ENCODE data around the gene MSRB3.
A peak's percentile ranks its signal among the peaks of the same experiment; 100 is the strongest.
"Not testable (repeated sequence)": the region's sequence is repeated elsewhere in the genome, so short reads cannot be mapped to it uniquely, and the experiment has no call there.

The MSRB3 gene

DNA sequence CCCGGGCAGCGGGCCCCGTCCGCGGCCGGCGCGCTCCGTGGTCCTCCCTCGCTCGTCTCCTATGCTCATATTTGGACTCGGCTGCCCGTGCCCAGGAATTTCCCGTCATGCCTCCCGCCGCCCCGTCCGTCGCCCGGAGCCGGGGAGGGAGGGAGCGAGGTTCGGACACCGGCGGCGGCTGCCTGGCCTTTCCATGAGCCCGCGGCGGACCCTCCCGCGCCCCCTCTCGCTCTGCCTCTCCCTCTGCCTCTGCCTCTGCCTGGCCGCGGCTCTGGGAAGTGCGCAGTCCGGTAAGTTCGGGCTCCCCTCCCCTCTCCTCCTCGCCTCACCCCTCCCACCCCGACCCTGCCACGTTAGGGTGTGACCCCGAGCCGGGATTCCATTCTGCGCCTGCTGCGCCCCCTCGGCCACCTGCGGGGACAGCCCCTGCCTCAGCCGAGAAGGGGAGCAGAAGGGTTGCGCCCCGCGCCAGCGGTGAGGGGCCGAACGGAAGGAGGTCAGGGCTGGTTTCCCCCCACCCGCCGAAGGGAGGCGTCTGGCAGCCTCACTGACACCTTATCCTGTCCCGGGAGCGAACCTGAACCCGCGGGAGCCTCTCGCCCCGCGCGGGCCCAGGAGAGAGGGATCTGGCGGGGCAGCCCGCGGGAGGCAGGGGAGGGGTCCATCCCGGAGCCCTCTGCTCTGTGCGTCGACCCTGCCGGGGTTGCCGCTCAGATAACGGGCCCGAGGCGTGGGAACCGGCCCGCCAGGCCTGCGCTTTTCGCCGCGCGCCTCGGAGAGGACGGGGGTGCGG, at the start of gene MSRB3:
Gene MSRB3, plus strand, starts transcription at position 108 of the 793 bp plus-strand sequence. CDS start 29,897 bp downstream, outside the sequence.
- DNase-seq = peak; percentile 82

- DNase-seq = peak; percentile 75
Observed at GRCh38 chr12:65229441-65229840, 49.0 kb upstream of the MSRB3 start.

DNA sequence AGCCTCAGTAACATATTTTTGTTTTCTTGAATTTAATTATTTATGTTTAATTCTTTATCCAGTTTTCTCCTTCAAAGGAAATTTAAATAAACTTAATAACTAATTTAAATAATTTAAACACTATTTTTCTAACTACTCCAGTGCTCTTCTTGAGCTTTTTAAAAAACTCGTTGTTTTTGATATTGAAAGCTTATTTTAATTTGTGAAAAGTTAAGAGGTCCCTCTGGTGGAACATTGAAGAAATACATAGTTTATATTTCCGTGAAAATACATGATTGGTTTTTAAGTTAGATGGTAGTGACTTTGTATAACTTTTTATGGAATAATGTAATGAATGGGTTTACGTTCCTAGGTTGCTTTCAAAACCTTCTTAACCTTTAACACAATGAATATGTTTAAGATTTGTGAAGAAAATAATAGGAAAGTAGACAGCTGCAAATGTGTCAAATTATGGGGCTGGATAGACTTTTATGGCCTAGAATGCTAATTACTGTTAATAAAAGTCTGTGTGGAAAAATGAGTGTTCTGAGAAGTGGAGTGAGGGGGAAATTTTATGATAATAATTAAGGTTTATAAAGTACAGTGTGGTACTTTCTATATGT, 45.9 kb upstream of the MSRB3 start:
- peak; percentile 36 for DNase-seq

- DNase-seq = no peak
Observed at GRCh38 chr12:65237153-65237552, 41.3 kb upstream of the MSRB3 start.

GRCh38 chr12:65238609-65239008, 39.9 kb upstream of the MSRB3 start:
- no peak for DNase-seq

- DNase-seq = no peak
Observed at GRCh38 chr12:65248656-65249633, 29.5 kb upstream of the MSRB3 start.

GRCh38 chr12:65252515-65252914, 26.0 kb upstream of the MSRB3 start:
- DNase-seq = no peak

- no peak for DNase-seq
Observed at GRCh38 chr12:65257986-65258385, 20.5 kb upstream of the MSRB3 start.

DNA sequence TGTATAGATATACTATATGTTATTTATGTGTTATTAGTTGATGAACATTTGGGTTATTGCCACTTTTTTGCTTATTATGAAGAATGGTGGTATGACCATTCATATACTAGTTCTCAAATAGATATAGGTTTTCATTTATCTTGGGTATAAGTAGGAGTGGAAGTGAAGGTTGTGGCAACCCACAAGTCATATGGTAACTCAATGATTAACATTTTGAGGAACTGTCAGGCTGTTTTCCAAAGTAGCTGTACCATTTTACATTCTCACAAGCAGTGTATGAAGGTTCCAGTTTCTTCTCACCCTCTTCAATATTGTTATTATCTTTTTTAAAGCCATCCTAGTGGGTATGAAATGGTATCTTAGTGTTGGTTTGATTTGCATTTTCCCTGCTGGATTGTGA, 19.0 kb upstream of the MSRB3 start:
- DNase-seq = no peak

DNA sequence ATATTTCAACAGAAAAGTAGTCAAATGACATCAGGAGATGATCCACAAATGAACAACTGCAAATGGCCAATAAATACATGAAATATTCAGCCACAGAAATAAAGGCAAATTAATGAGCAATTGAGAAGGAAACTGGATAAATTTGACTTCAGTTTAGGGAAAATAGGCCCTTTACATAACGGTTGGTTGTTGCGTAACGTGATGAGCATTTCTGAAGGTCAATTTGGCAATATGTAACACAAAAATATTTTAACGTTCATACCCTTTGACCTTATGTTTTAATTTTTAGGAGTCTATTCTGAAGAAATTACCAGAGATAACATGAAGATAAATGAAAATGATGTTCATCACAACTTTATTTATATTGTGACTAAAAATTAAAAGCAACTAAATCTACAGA, 14.7 kb upstream of the MSRB3 start:
- no peak for DNase-seq

- DNase-seq = no peak
Observed at GRCh38 chr12:65266408-65266807, 12.1 kb upstream of the MSRB3 start.

- peak; percentile 9 for DNase-seq
Observed at GRCh38 chr12:65269603-65270002, 8.9 kb upstream of the MSRB3 start.

DNA sequence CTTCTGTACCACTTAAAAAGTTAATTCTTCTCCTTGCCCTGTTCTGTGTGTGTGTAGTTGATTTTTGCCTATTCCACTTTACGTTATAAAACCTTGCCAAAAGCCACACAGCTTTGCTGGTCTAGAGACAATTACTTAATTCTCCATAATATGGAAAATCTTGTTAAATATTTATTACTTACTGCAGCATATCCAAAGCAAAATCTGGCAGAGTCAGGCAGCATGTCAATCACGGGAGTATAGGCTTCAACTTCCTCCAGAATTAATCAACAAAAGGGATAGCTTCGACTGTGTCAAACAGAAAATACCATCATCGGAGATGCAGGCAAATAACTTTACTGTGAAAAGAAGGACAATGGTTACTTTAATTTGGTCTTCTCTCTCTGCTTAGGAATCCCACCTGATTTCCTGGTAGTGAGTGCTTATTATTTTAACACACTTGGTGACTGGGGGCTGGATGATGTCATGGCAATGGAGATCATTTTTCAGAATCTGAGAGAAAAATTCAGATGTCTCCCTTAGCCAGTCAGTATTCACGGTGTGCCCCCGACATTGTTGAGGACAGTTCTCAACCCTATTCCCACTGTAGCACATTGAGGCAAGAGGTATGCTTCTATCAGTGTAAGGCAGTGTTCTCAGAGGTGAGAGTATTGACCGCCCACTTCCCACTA, 3.7 kb upstream of the MSRB3 start:
- DNase-seq = no peak

- DNase-seq = no peak
Observed at GRCh38 chr12:65275627-65276026, 2.9 kb upstream of the MSRB3 start.

DNA sequence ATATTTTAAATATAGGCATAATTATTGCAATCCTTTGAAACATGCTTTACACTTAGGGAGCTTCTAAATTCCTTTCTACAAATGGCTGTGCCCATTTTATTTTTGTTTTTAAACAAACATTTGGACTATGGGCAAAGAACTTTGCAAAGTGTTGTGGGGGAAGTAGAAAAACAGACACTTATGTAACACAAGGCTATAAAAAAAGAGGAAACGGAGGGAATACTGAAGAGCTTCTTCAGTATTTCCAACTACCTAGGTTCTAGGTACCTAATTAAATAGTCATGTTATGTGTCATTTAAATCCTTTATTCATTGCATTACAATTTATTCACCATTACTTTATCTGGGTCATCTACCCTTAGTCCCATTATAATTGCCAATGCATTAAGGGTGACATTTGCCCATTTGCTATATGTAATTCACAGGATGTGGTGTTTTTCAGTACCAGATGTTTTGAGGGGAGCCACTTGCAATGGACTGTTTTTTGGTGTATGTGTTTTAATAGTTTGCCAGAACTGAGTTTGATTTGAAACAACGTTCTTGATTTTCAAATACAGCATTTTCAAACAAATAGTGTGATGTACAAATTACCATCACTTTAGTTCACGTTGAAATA, 1.5 kb upstream of the MSRB3 start:
- DNase-seq = no peak

DNA sequence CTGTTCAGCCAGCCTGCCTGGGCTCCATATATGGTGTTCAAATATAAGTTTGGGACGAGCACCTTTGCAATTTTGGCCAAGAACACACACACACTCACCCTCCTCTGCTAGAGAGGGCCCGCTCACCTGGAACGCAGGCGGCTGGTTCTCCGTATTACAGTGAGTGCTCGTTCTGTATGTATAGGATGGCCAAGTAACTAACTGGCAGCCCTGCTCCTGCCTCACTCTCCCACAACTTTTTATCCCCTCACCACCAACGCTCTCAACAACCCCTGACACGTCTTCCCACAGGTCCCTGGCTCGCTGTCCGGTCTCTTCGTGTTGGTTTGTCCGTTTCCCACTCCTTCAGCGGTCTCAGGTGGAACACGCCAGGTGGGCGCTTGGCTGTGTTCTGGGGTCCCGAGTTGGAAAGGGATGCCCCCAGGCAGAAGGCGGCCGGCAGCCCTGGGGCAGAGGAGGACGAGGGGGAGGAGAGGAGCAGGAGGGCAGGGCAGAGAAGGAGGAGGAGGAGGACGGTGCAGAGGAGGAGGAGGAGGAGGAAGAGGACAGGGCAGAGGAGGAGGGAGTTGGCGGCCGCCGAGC, 398 bp upstream of the MSRB3 start:
- DNase-seq = no peak

DNA sequence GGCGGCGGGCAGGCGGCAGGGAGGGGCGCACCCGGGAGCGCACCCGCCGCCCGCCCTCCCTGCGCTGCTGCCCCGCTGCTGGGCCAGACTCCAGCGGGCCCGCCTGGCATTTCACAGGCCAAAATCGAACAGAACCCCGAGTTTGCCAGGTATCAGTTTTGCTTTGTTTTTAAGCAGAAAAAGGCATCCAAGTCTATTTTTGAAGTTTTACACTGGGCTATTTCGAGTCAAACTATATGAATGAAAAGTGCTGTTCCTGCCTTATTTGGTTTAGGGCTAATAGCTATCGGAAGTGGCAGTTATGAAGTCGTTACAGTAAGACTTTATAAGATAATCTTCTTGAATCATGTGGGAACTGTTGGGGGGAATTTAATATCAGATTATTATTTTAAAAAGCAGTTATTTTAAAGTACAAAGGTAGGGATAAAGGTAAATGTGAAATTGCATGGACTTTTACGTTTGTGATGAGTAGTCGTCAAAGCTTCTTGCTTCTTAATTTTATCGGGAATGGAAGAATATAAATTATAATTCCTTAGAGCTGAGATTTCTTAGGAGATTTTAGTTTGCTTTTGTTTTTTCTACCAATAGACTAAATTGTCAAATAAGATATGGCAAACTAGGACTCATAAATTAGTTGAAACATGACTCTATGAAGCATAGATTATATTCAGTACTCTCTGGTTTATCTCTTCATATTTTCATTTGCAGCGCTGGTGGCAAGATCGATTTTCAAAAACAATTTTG, 1.1 kb downstream of the MSRB3 start:
- DNase-seq = peak; percentile 33

- peak; percentile 8 for DNase-seq
Observed at GRCh38 chr12:65280306-65280705, 1.8 kb downstream of the MSRB3 start.

DNA sequence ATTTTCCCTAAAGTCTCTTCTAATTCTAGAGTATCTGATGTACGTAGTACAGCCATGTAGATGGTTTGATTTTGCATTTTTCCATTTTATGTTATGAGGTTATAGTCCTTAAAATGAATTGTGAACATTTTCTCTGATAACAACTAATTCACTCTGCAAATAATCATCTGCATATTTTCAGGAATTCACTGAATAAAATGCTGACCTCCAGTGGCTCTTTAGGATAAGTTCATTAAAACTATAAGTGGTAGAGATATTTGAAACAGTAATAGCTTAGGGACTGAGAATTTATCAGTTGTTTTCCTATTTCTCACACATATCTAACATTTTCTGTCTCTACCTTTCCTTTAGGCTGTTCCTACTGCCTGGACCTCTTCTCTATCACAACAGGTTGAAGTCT, 4.4 kb downstream of the MSRB3 start:
- DNase-seq = no peak

DNA sequence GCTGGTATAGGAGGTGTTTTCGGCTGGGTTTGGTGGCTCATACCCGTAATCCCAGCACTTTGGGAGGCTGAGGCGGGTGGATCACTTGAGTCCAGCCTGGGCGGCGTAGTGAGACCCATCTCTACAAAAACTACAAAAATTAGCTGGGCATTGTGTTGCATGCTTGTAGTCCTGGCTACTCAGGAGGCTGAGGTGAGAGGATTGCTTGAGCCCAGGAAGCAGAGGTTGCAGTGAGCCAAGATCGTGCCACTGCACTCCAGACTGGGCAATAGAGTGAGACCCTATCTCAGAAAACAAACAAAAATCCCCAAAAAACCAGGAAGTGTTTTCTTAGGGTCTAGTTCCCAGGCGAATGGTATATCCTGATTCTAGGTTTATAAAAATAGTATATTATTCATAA, 7.0 kb downstream of the MSRB3 start:
- not testable (repeated sequence) for DNase-seq

DNA sequence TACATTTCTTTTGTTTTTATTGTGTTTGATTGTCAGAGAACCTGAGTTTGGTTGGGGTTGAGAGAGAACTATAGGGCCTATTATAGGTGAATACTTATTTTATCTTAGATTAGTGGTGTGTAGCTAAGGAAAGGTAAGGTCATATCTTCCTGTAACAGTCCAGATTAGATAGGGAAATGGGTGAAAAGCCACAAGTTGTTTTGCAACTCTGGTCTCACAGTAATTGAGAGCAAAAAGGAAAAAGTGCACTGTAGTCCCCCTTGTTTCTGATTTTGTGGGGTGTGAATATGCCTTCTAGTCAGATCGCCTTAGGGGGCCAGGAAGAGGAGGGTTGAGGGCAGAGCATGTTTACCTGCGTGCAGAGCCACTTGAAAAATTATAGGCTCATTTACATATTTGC, 8.9 kb downstream of the MSRB3 start:
- no peak for DNase-seq

All from HCEC 1CT (cell line).